ENCODE measurements around the gene PSTPIP2.
"Not testable (repeated sequence)": the region's sequence is repeated elsewhere in the genome, so short reads cannot be mapped to it uniquely, and the experiment has no call there.

The PSTPIP2 gene

GRCh38 chr18:46048641-46049040, 23.4 kb downstream of the PSTPIP2 start:
- DNase-seq (ENCODE audit: extremely low read depth, insufficient read length): no peak
- Histone ChIP-seq H3K4me3 (replicated peaks; ENCODE audit: low read depth, low read length) (no peak overlapping the region), H3K27me3 (replicated peaks; ENCODE audit: control insufficient read depth, insufficient read depth, low read length) (no peaks in the 10 kb centered on the region), H3K36me3 (ENCODE audit: control insufficient read depth, insufficient read depth, low read length) (no peaks in the 10 kb centered on the region)
- no peak for TF ChIP-seq CTCF (IDR thresholded peaks at IDR 0.05; ENCODE audit: insufficient read depth, low read length, poor library complexity, severe bottlenecking)

DNA sequence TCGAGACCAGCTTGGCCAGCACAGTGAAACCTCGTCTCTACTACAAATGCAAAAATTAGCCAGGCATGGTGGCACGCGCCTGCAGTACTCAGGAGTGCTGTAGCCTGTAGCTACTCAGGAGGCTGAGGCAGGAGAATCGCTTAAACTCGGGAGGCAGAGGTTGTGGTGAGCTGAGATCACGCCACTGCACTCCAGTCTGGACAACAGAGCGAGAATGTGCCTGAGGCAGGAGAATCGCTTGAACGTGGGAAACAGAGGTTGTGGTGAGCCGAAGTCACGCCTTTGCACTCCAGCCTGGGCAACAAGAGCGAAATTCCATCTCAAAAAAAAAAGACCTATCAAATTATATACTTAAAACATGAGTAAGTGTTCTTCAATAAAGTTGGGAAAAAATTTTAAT, 24.7 kb downstream of the PSTPIP2 start:
- not testable (repeated sequence) for H3K36me3 ChIP-seq (ENCODE audit: control insufficient read depth, insufficient read depth, low read length); DNase-seq (ENCODE audit: extremely low read depth, insufficient read length); H3K4me3 ChIP-seq (replicated peaks; ENCODE audit: low read depth, low read length); H3K27me3 ChIP-seq (replicated peaks; ENCODE audit: control insufficient read depth, insufficient read depth, low read length)

- DNase-seq (ENCODE audit: extremely low read depth, insufficient read length): no peak
These were observed 25.4 kb downstream of the PSTPIP2 start for GRCh38 chr18:46046688-46047087.

GRCh38 chr18:46046126-46046525, 25.9 kb downstream of the PSTPIP2 start:
- no peak for DNase-seq (ENCODE audit: extremely low read depth, insufficient read length)
- no peak overlapping the region for H3K4me3 ChIP-seq (replicated peaks; ENCODE audit: low read depth, low read length)
- H3K27me3 ChIP-seq (replicated peaks; ENCODE audit: control insufficient read depth, insufficient read depth, low read length): no peaks in the 10 kb centered on the region
- no peak for TF ChIP-seq CTCF (IDR thresholded peaks at IDR 0.05; ENCODE audit: insufficient read depth, low read length, poor library complexity, severe bottlenecking)
- no peaks in the 10 kb centered on the region for H3K36me3 ChIP-seq (ENCODE audit: control insufficient read depth, insufficient read depth, low read length)

More at GRCh38 chr18:46046688-46047087, 25.4 kb downstream of the PSTPIP2 start:
- TF ChIP-seq CTCF (IDR thresholded peaks at IDR 0.05; ENCODE audit: insufficient read depth, low read length, poor library complexity, severe bottlenecking): no peak
- no peak overlapping the region for H3K4me3 ChIP-seq (replicated peaks; ENCODE audit: low read depth, low read length)
- H3K27me3 ChIP-seq (replicated peaks; ENCODE audit: control insufficient read depth, insufficient read depth, low read length): no peaks in the 10 kb centered on the region
- no peaks in the 10 kb centered on the region for H3K36me3 ChIP-seq (ENCODE audit: control insufficient read depth, insufficient read depth, low read length)

GRCh38 chr18:46042571-46043123, 29.4 kb downstream of the PSTPIP2 start:
- H3K36me3 ChIP-seq (ENCODE audit: control insufficient read depth, insufficient read depth, low read length): no peaks in the 10 kb centered on the region
- no peak overlapping the region for H3K4me3 ChIP-seq (replicated peaks; ENCODE audit: low read depth, low read length)
- no peak for TF ChIP-seq CTCF (IDR thresholded peaks at IDR 0.05; ENCODE audit: insufficient read depth, low read length, poor library complexity, severe bottlenecking)
- no peak for DNase-seq (ENCODE audit: extremely low read depth, insufficient read length)
- H3K27me3 ChIP-seq (replicated peaks; ENCODE audit: control insufficient read depth, insufficient read depth, low read length): no peaks in the 10 kb centered on the region

- TF ChIP-seq CTCF (IDR thresholded peaks at IDR 0.05; ENCODE audit: insufficient read depth, low read length, poor library complexity, severe bottlenecking): no peak
- H3K4me3 ChIP-seq (replicated peaks; ENCODE audit: low read depth, low read length): no peak overlapping the region
- no peaks in the 10 kb centered on the region for H3K27me3 ChIP-seq (replicated peaks; ENCODE audit: control insufficient read depth, insufficient read depth, low read length)
- no peak for DNase-seq (ENCODE audit: extremely low read depth, insufficient read length)
- H3K36me3 ChIP-seq (ENCODE audit: control insufficient read depth, insufficient read depth, low read length): no peaks in the 10 kb centered on the region; the same call in 1 of the 2 replicates
These were observed 31.3 kb downstream of the PSTPIP2 start for GRCh38 chr18:46040747-46041104.

Measured in GM06990 (cell line).